Large intestine (tissue), 3 donors: Measurements from ENCODE around the gene KDM6A. TPM values are rescaled to one million over a fixed set of nuclear protein-coding genes. Genes with fewer than 3 reads are reported as not detected.

ENCODE experiments used
- DNase-seq, 2 donors: peaks; one replicate each; pipeline versions ENCODE4 v3.0.0 to v3.0.0-alpha.2; 2013
- H3K27ac ChIP-seq: one replicate; pipeline ENCODE4 v1.5.1; 2013; ENCODE audit warnings: low read length
- H3K27me3 ChIP-seq: 2 replicates; pipeline ENCODE4 v1.6.1; 2013; ENCODE audit warnings: low read length; ENCODE audit not compliant: control insufficient read depth, insufficient read depth
- H3K36me3 ChIP-seq: 2 replicates; pipeline ENCODE4 v1.6.1; 2013; ENCODE audit warnings: low read length; ENCODE audit not compliant: control insufficient read depth, insufficient read depth
- H3K4me1 ChIP-seq: one replicate; pipeline ENCODE4 v1.6.1; 2013; ENCODE audit warnings: low read length; ENCODE audit not compliant: control insufficient read depth, insufficient read depth
- H3K4me3 ChIP-seq: one replicate; pipeline ENCODE4 v1.5.1; 2013; ENCODE audit warnings: low read length
- H3K9me3 ChIP-seq: one replicate; pipeline ENCODE4 v1.6.1; 2013; ENCODE audit warnings: mild to moderate bottlenecking, low read depth, low read length, moderate library complexity; ENCODE audit not compliant: control insufficient read depth
- WGBS: methylation state at CpG from one replicate; pipeline ENCODE4 v1.1.5; 2013; ENCODE audit warnings: low lambda C conversion rate; ENCODE audit not compliant: insufficient coverage; 5-methylcytosine and 5-hydroxymethylcytosine counted together
- polyA plus RNA-seq: library from polyadenylated mRNA; unstranded; fragments of 120-200 nt; gene quantifications from one replicate; pipeline ENCODE4 v1.2.1, GENCODE V29; 2013

Gene KDM6A
- polyA plus RNA-seq, 1 donor, result 26.8 TPM

GRCh38 chrX:44954562-44954961, 81.6 kb downstream of the KDM6A start:
- Histone ChIP-seq H3K9me3 (no peaks in the 10 kb centered on the region), H3K36me3 (no peaks in the 10 kb centered on the region), H3K27me3 (no peaks in the 10 kb centered on the region), H3K4me1 (no peaks in the 10 kb centered on the region), H3K27ac (no peak overlapping the region), H3K4me3 (no peak overlapping the region)
- DNase-seq, result no peak
- WGBS, result 42% methylated on average over 3 of the region's 3 CpGs

- no peak overlapping the region for H3K27ac ChIP-seq
- H3K27me3 ChIP-seq, result no peaks in the 10 kb centered on the region
- H3K9me3 ChIP-seq, result no peaks in the 10 kb centered on the region
- no peaks in the 10 kb centered on the region for H3K36me3 ChIP-seq
- no peak for DNase-seq
- H3K4me3 ChIP-seq, result no peak overlapping the region
- no peaks in the 10 kb centered on the region for H3K4me1 ChIP-seq
- no CpG with 5 or more reads among the region's 2 CpGs for WGBS
Observed at GRCh38 chrX:44957848-44958247, 84.9 kb downstream of the KDM6A start.

GRCh38 chrX:44958480-44958879, 85.5 kb downstream of the KDM6A start:
- no peaks in the 10 kb centered on the region for H3K4me1 ChIP-seq
- H3K4me3 ChIP-seq, result no peak overlapping the region
- H3K27ac ChIP-seq, result no peak overlapping the region
- H3K36me3 ChIP-seq, result peaks cover 3% of the 10 kb centered on the region
- no peak for DNase-seq
- no peaks in the 10 kb centered on the region for H3K9me3 ChIP-seq
- no peaks in the 10 kb centered on the region for H3K27me3 ChIP-seq
- WGBS, result no CpG with 5 or more reads among the region's 1 CpG

- Histone ChIP-seq H3K27ac (no peak overlapping the region), H3K4me1 (peaks cover 3% of the 10 kb centered on the region), H3K27me3 (no peaks in the 10 kb centered on the region), H3K9me3 (no peaks in the 10 kb centered on the region), H3K4me3 (no peak overlapping the region), H3K36me3 (peaks cover 6% of the 10 kb centered on the region)
- no CpG with 5 or more reads among the region's 6 CpGs for WGBS
- no peak for DNase-seq
Observed at GRCh38 chrX:44961817-44962607, 89.0 kb downstream of the KDM6A start.

- Histone ChIP-seq H3K36me3 (peaks cover 6% of the 10 kb centered on the region), H3K27ac (no peak overlapping the region), H3K27me3 (no peaks in the 10 kb centered on the region), H3K4me1 (peaks cover 3% of the 10 kb centered on the region), H3K9me3 (no peaks in the 10 kb centered on the region), H3K4me3 (no peak overlapping the region)
- no peak for DNase-seq
- WGBS, result no CpG with 5 or more reads among the region's 5 CpGs
Observed at GRCh38 chrX:44962944-44963343, 90.0 kb downstream of the KDM6A start.

- Histone ChIP-seq H3K36me3 (peaks cover 6% of the 10 kb centered on the region), H3K27me3 (no peaks in the 10 kb centered on the region), H3K27ac (no peak overlapping the region), H3K4me1 (peaks cover 3% of the 10 kb centered on the region), H3K9me3 (no peaks in the 10 kb centered on the region), H3K4me3 (no peak overlapping the region)
- WGBS, result no CpG with 5 or more reads among the region's 1 CpG
- DNase-seq, result no peak
Observed at GRCh38 chrX:44967221-44967620, 94.2 kb downstream of the KDM6A start.

- no peak overlapping the region for H3K4me3 ChIP-seq
- WGBS, result no CpG with 5 or more reads among the region's 3 CpGs
- DNase-seq, result no peak
- no peaks in the 10 kb centered on the region for H3K27me3 ChIP-seq
- no peak overlapping the region for H3K27ac ChIP-seq
- H3K36me3 ChIP-seq, result peaks cover 2% of the 10 kb centered on the region
- peaks cover under 1% of the 10 kb centered on the region for H3K4me1 ChIP-seq
- no peaks in the 10 kb centered on the region for H3K9me3 ChIP-seq
Observed at GRCh38 chrX:44970709-44971108, 97.7 kb downstream of the KDM6A start.

- peak in 1 of 2 donors; percentile 7 for DNase-seq
- H3K27ac ChIP-seq, result no peak overlapping the region
- WGBS, result no CpG with 5 or more reads among the region's 8 CpGs
- no peak overlapping the region for H3K4me3 ChIP-seq
- H3K36me3 ChIP-seq, result peaks cover 4% of the 10 kb centered on the region
- H3K4me1 ChIP-seq, result no peaks in the 10 kb centered on the region
- H3K9me3 ChIP-seq, result no peaks in the 10 kb centered on the region
- no peaks in the 10 kb centered on the region for H3K27me3 ChIP-seq
Observed at GRCh38 chrX:44971674-44972073, 98.7 kb downstream of the KDM6A start.

GRCh38 chrX:44972132-44972531, 99.1 kb downstream of the KDM6A start:
- H3K9me3 ChIP-seq, result no peaks in the 10 kb centered on the region
- no CpG with 5 or more reads among the region's 2 CpGs for WGBS
- peaks cover 5% of the 10 kb centered on the region for H3K36me3 ChIP-seq
- H3K27me3 ChIP-seq, result no peaks in the 10 kb centered on the region
- H3K4me3 ChIP-seq, result no peak overlapping the region
- no peaks in the 10 kb centered on the region for H3K4me1 ChIP-seq
- DNase-seq, result peak in 1 of 2 donors; percentile 4
- H3K27ac ChIP-seq, result no peak overlapping the region

- WGBS, result 100% methylated on average over 4 of the region's 5 CpGs
- H3K9me3 ChIP-seq, result no peaks in the 10 kb centered on the region
- no peaks in the 10 kb centered on the region for H3K4me1 ChIP-seq
- H3K27ac ChIP-seq, result no peak overlapping the region
- H3K4me3 ChIP-seq, result no peak overlapping the region
- DNase-seq, result no peak
- H3K27me3 ChIP-seq, result no peaks in the 10 kb centered on the region
- H3K36me3 ChIP-seq, result peaks cover 6% of the 10 kb centered on the region
Observed at GRCh38 chrX:44973420-44973932, 100.5 kb downstream of the KDM6A start.

GRCh38 chrX:44974451-44974850, 101.5 kb downstream of the KDM6A start:
- Histone ChIP-seq H3K27me3 (no peaks in the 10 kb centered on the region), H3K4me1 (no peaks in the 10 kb centered on the region), H3K4me3 (no peak overlapping the region), H3K36me3 (peaks cover 6% of the 10 kb centered on the region), H3K9me3 (peaks cover 2% of the 10 kb centered on the region), H3K27ac (no peak overlapping the region)
- no peak for DNase-seq
- WGBS, result no CpG with 5 or more reads among the region's 2 CpGs
